GM19455 (cell line): ENCODE measurements around the gene TM9SF1.
A peak's percentile ranks its signal among the peaks of the same experiment; 100 is the strongest.
"Not testable (repeated sequence)": the region's sequence is repeated elsewhere in the genome, so short reads cannot be mapped to it uniquely, and the experiment has no call there.

ENCODE experiments used
- ATAC-seq: cut with Tn5 transposase; IDR thresholded peaks from one replicate; pipeline ENCODE4 v1.9.1; 2021; ENCODE audit not compliant: unreplicated experiment

Gene TM9SF1

GRCh38 chr14:24226473-24226872, 31.2 kb upstream of the TM9SF1 start:
- no peak for ATAC-seq

GRCh38 chr14:24224618-24225071, 29.4 kb upstream of the TM9SF1 start:
- no peak for ATAC-seq

- ATAC-seq = not testable (repeated sequence)
These were observed 27.7 kb upstream of the TM9SF1 start for GRCh38 chr14:24222987-24223386.

GRCh38 chr14:24219521-24219920, 24.3 kb upstream of the TM9SF1 start:
- no peak for ATAC-seq

- no peak for ATAC-seq
These were observed 23.8 kb upstream of the TM9SF1 start for GRCh38 chr14:24219080-24219479.

GRCh38 chr14:24216876-24217275, 21.6 kb upstream of the TM9SF1 start:
- ATAC-seq = not testable (repeated sequence)

GRCh38 chr14:24216345-24216699, 21.1 kb upstream of the TM9SF1 start:
- no peak for ATAC-seq

GRCh38 chr14:24215495-24216344, 20.5 kb upstream of the TM9SF1 start, which contains the start of gene MDP1:
MDP1 (minus strand) TSS chr14:24216066; CDS start chr14:24215955, 111 bp downstream.
- peak; percentile 62 for ATAC-seq

- ATAC-seq = no peak
These were observed 18.8 kb upstream of the TM9SF1 start for GRCh38 chr14:24213866-24214662.

- peak; percentile 80 for ATAC-seq
These were observed 18.0 kb upstream of the TM9SF1 start, which contains the start of gene CHMP4A for GRCh38 chr14:24212924-24213865. CHMP4A (minus strand) TSS chr14:24213488; CDS start chr14:24213439, 49 bp downstream.

GRCh38 chr14:24211311-24211710, 16.1 kb upstream of the TM9SF1 start:
- ATAC-seq = no peak

- ATAC-seq = no peak
These were observed 12.4 kb upstream of the TM9SF1 start for GRCh38 chr14:24207625-24208024.

- ATAC-seq = no peak
These were observed 11.9 kb upstream of the TM9SF1 start for GRCh38 chr14:24207104-24207551.

GRCh38 chr14:24206260-24207103, 11.2 kb upstream of the TM9SF1 start:
- no peak for ATAC-seq

GRCh38 chr14:24204163-24205146, 9.2 kb upstream of the TM9SF1 start:
- no peak for ATAC-seq

- ATAC-seq = not testable (repeated sequence)
These were observed 8.1 kb upstream of the TM9SF1 start for GRCh38 chr14:24203249-24203886.

GRCh38 chr14:24202538-24202937, 7.3 kb upstream of the TM9SF1 start:
- not testable (repeated sequence) for ATAC-seq
